GM21737 (cell line): ENCODE data around the gene CYP2A13.
"Not testable (repeated sequence)": the region's sequence is repeated elsewhere in the genome, so short reads cannot be mapped to it uniquely, and the experiment has no call there.

ENCODE experiments used
- ATAC-seq: cut with Tn5 transposase; IDR thresholded peaks from one replicate; pipeline ENCODE4 v1.9.1; 2021; ENCODE audit warnings: mild to moderate bottlenecking, moderate library complexity; ENCODE audit not compliant: unreplicated experiment

Gene CYP2A13

GRCh38 chr19:41120929-41121911, 33.0 kb downstream of the CYP2A13 start:
- not testable (repeated sequence) for ATAC-seq

- ATAC-seq = not testable (repeated sequence)
These were observed 34.6 kb downstream of the CYP2A13 start for GRCh38 chr19:41122846-41123245.

- no peak for ATAC-seq
These were observed 35.6 kb downstream of the CYP2A13 start for GRCh38 chr19:41123716-41124294.

- ATAC-seq = not testable (repeated sequence)
These were observed 38.5 kb downstream of the CYP2A13 start for GRCh38 chr19:41126765-41127203.

- ATAC-seq = not testable (repeated sequence)
These were observed 39.1 kb downstream of the CYP2A13 start for GRCh38 chr19:41127362-41127761.

- not testable (repeated sequence) for ATAC-seq
These were observed 39.6 kb downstream of the CYP2A13 start for GRCh38 chr19:41127801-41128300.

GRCh38 chr19:41128692-41129091, 40.4 kb downstream of the CYP2A13 start:
- no peak for ATAC-seq

GRCh38 chr19:41131186-41131585, 42.9 kb downstream of the CYP2A13 start:
- no peak for ATAC-seq

- no peak for ATAC-seq
These were observed 45.0 kb downstream of the CYP2A13 start for GRCh38 chr19:41133260-41133659.

GRCh38 chr19:41134616-41135015, 46.4 kb downstream of the CYP2A13 start:
- no peak for ATAC-seq

- ATAC-seq = not testable (repeated sequence)
These were observed 47.4 kb downstream of the CYP2A13 start for GRCh38 chr19:41135390-41136384.

GRCh38 chr19:41136636-41137455, 48.6 kb downstream of the CYP2A13 start:
- ATAC-seq = no peak

- no peak for ATAC-seq
These were observed 56.2 kb downstream of the CYP2A13 start for GRCh38 chr19:41144403-41144802.
